Neuronal stem cell (in vitro differentiated cells): Measurements from ENCODE around the gene GPR142.

ENCODE experiments used
- DNase-seq: peaks from one replicate; pipeline ENCODE4 v3.0.0-alpha.2; 2013; ENCODE audit warnings: low spot score
- H2AFZ ChIP-seq: one replicate; pipeline ENCODE4 v1.6.1; 2013; ENCODE audit warnings: mild to moderate bottlenecking, low read length, inconsistent platforms
- H2AK5ac ChIP-seq: 2 replicates; pipeline ENCODE4 v1.6.1; 2013; ENCODE audit warnings: low read depth, mild to moderate bottlenecking, inconsistent platforms, low read length, moderate library complexity, mixed read lengths
- H2BK120ac ChIP-seq: 2 replicates; pipeline ENCODE4 v1.6.1; 2013; ENCODE audit warnings: low read depth, mild to moderate bottlenecking, inconsistent platforms, low read length, moderate library complexity, mixed read lengths
- H2BK12ac ChIP-seq: one replicate; pipeline ENCODE4 v1.6.1; 2013; ENCODE audit warnings: low read length, inconsistent platforms
- H2BK15ac ChIP-seq: 2 replicates; pipeline ENCODE4 v1.6.1; 2013; ENCODE audit warnings: mild to moderate bottlenecking, low read length, inconsistent platforms, mixed read lengths
- H2BK5ac ChIP-seq: one replicate; pipeline ENCODE4 v1.6.1; 2013; ENCODE audit warnings: inconsistent platforms, mild to moderate bottlenecking, low read length, moderate library complexity
- H3K14ac ChIP-seq: one replicate; pipeline ENCODE4 v1.6.1; 2013; ENCODE audit warnings: low read length, inconsistent platforms
- H3K18ac ChIP-seq: 2 replicates; pipeline ENCODE4 v1.6.1; 2013; ENCODE audit warnings: low read length, inconsistent platforms
- H3K23ac ChIP-seq: 2 replicates; pipeline ENCODE4 v1.6.1; 2013; ENCODE audit warnings: low read depth, mild to moderate bottlenecking, mixed read lengths, low read length, inconsistent platforms; ENCODE audit not compliant: poor library complexity
- H3K27ac ChIP-seq: replicated peaks from 3 replicates; pipeline ENCODE4 v1.5.1; 2013; ENCODE audit warnings: low read length, inconsistent platforms
- H3K27me3 ChIP-seq, 3 experiments: 2 replicates each; pipeline ENCODE4 v1.6.1; 2013; ENCODE audit warnings: low read length in 3 of 3, mild to moderate bottlenecking in 2 of 3, inconsistent platforms in 1 of 3, low read depth in 1 of 3, mixed read lengths in 1 of 3, moderate library complexity in 1 of 3; ENCODE audit not compliant: control insufficient read depth in 3 of 3, insufficient read depth in 3 of 3
- H3K36me3 ChIP-seq, 2 donors: replicated peaks in 1 of 2; 2 replicates each; pipeline ENCODE4 v1.6.1; 2013; ENCODE audit warnings: low read length in 2 of 2; ENCODE audit not compliant: control insufficient read depth in 2 of 2, insufficient read depth in 2 of 2
- H3K4ac ChIP-seq: 2 replicates; pipeline ENCODE4 v1.6.1; 2013; ENCODE audit warnings: inconsistent platforms, mild to moderate bottlenecking, low read length, moderate library complexity
- H3K4me1 ChIP-seq, 2 donors: 1 replicate in 1 of 2; 2 replicates in 1 of 2; pipeline ENCODE4 v1.6.1; 2013; ENCODE audit warnings: low read length in 2 of 2, low read depth in 1 of 2; ENCODE audit not compliant: control insufficient read depth in 2 of 2, insufficient read depth in 1 of 2
- H3K4me2 ChIP-seq: one replicate; pipeline ENCODE4 v1.6.1; 2013; ENCODE audit warnings: mild to moderate bottlenecking, low read length, inconsistent platforms; ENCODE audit not compliant: insufficient read depth, poor library complexity, severe bottlenecking
- H3K4me3 ChIP-seq, 2 donors: 2 replicates each; pipeline ENCODE4 v1.5.1; 2013; ENCODE audit warnings: low read length in 2 of 2, mild to moderate bottlenecking in 2 of 2, inconsistent platforms in 1 of 2, moderate library complexity in 1 of 2
- H3K79me1 ChIP-seq: one replicate; pipeline ENCODE4 v1.6.1; 2013; ENCODE audit warnings: low read depth, mild to moderate bottlenecking, inconsistent platforms, low read length, moderate library complexity
- H3K9ac ChIP-seq: one replicate; pipeline ENCODE4 v1.6.1; 2013; ENCODE audit warnings: mild to moderate bottlenecking, low read depth, low read length, inconsistent platforms; ENCODE audit not compliant: poor library complexity
- H3K9me3 ChIP-seq, 2 donors: replicated peaks in 1 of 2; 2 replicates each; pipeline versions ENCODE3 to v1.6.1; 2013; ENCODE audit warnings: low read length in 2 of 2, mild to moderate bottlenecking in 2 of 2, inconsistent platforms in 1 of 2, low read depth in 1 of 2, mixed read lengths in 1 of 2, moderate library complexity in 1 of 2; ENCODE audit not compliant: control insufficient read depth in 2 of 2, insufficient read depth in 1 of 2
- H4K8ac ChIP-seq: one replicate; pipeline ENCODE4 v1.6.1; 2013; ENCODE audit warnings: low read depth, mild to moderate bottlenecking, inconsistent platforms, low read length, moderate library complexity
- H4K91ac ChIP-seq: one replicate; pipeline ENCODE4 v1.6.1; 2013; ENCODE audit warnings: low read length, low read depth, mild to moderate bottlenecking, inconsistent platforms; ENCODE audit not compliant: poor library complexity
- WGBS, 2 donors: extraction: QIAGEN DNeasy Blood & Tissue Kit; methylation state at CpG; one replicate each; pipeline ENCODE4 v1.1.7; 2013; ENCODE audit warnings: missing lambda C conversion rate in 2 of 2, mixed read lengths in 1 of 2; ENCODE audit not compliant: insufficient read length in 2 of 2, insufficient replicate concordance in 1 of 2; ENCODE audit errors: extremely low coverage in 2 of 2; 5-methylcytosine and 5-hydroxymethylcytosine counted together

GPR142 gene

GRCh38 chr17:74344658-74345057 lies 22.6 kb upstream of the GPR142 start:
- H3K4me1 ChIP-seq, result peaks cover 0 to 10% of the 10 kb centered on the region in 2 donors
- H3K79me1 ChIP-seq, result peaks cover 3% of the 10 kb centered on the region
- H3K9ac ChIP-seq, result no peak overlapping the region
- H2AFZ ChIP-seq, result no peak overlapping the region
- H2AK5ac ChIP-seq, result peak overlapping the region; percentile 97
- H4K91ac ChIP-seq, result no peak overlapping the region
- H3K18ac ChIP-seq, result peak overlapping the region; percentile 66
- H3K4me3 ChIP-seq, result no peak overlapping the region
- no peak for DNase-seq
- no peak overlapping the region for H2BK12ac ChIP-seq
- H3K4me2 ChIP-seq, result no peak overlapping the region
- H3K9me3 ChIP-seq, result no peaks in the 10 kb centered on the region
- H4K8ac ChIP-seq, result no peak overlapping the region
- WGBS, 2 donors, result no CpG with 5 or more reads among the region's 21 CpGs
- H3K4ac ChIP-seq, result no peak overlapping the region
- peaks cover 0 to 69% (median 2%) of the 10 kb centered on the region in 3 experiments for H3K27me3 ChIP-seq
- H2BK120ac ChIP-seq, result no peak overlapping the region
- H3K36me3 ChIP-seq, result no peaks in the 10 kb centered on the region
- no peak overlapping the region for H2BK15ac ChIP-seq
- H3K27ac ChIP-seq, result no peak overlapping the region
- peak overlapping the region; percentile 59 for H2BK5ac ChIP-seq
- H3K14ac ChIP-seq, result no peak overlapping the region
- no peak overlapping the region for H3K23ac ChIP-seq

GRCh38 chr17:74345433-74346241 lies 21.7 kb upstream of the GPR142 start:
- no peak overlapping the region for H3K4ac ChIP-seq
- no peak overlapping the region for H3K4me2 ChIP-seq
- peaks cover 0 to 67% (median 3%) of the 10 kb centered on the region in 3 experiments for H3K27me3 ChIP-seq
- H3K23ac ChIP-seq, result peak overlapping the region; percentile 68
- peaks cover 3% of the 10 kb centered on the region for H3K79me1 ChIP-seq
- peak overlapping the region; percentile 37 for H2AK5ac ChIP-seq
- H3K14ac ChIP-seq, result no peak overlapping the region
- H3K4me3 ChIP-seq, result no peak overlapping the region
- H3K9ac ChIP-seq, result no peak overlapping the region
- no peak overlapping the region for H3K18ac ChIP-seq
- H3K36me3 ChIP-seq, result no peaks in the 10 kb centered on the region
- no peak for DNase-seq
- no peak overlapping the region for H2BK120ac ChIP-seq
- H4K8ac ChIP-seq, result no peak overlapping the region
- H2BK15ac ChIP-seq, result peak overlapping the region; percentile 55
- H3K4me1 ChIP-seq, result peaks cover 0 to 7% of the 10 kb centered on the region in 2 donors
- WGBS, 2 donors, result no CpG with 5 or more reads among the region's 13 CpGs
- no peaks in the 10 kb centered on the region for H3K9me3 ChIP-seq
- H4K91ac ChIP-seq, result no peak overlapping the region
- H2AFZ ChIP-seq, result no peak overlapping the region
- peak overlapping the region; percentile 59 for H2BK5ac ChIP-seq
- no peak overlapping the region for H3K27ac ChIP-seq
- H2BK12ac ChIP-seq, result no peak overlapping the region

GRCh38 chr17:74347646-74348045 lies 19.7 kb upstream of the GPR142 start:
- no peak overlapping the region for H2BK5ac ChIP-seq
- peaks cover 2 to 86% (median 19%) of the 10 kb centered on the region in 3 experiments for H3K27me3 ChIP-seq
- no peak for DNase-seq

GRCh38 chr17:74349120-74349519 lies 18.2 kb upstream of the GPR142 start:
- peak overlapping the region; percentile 49 for H2AK5ac ChIP-seq
- H3K18ac ChIP-seq, result peak overlapping the region; percentile 67
- no CpG with 5 or more reads among the region's 19 CpGs for WGBS, 2 donors
- no peaks in the 10 kb centered on the region for H3K79me1 ChIP-seq
- peak overlapping the region; percentile 65 for H3K9ac ChIP-seq
- H3K4me3 ChIP-seq, result peak overlapping the region in 1 of 2 donors; percentile 42
- peak overlapping the region; percentile 20 for H2BK5ac ChIP-seq
- no peak overlapping the region for H3K4me2 ChIP-seq
- H4K8ac ChIP-seq, result no peak overlapping the region
- peak overlapping the region; percentile 37 for H3K23ac ChIP-seq
- H3K36me3 ChIP-seq, result no peaks in the 10 kb centered on the region
- H3K27ac ChIP-seq, result no peak overlapping the region
- peak overlapping the region; percentile 75 for H4K91ac ChIP-seq
- peaks cover 0 to 9% of the 10 kb centered on the region in 2 donors for H3K4me1 ChIP-seq
- H3K4ac ChIP-seq, result no peak overlapping the region
- peak overlapping the region; percentile 84 for H2BK15ac ChIP-seq
- H3K14ac ChIP-seq, result no peak overlapping the region
- H3K9me3 ChIP-seq, result no peaks in the 10 kb centered on the region
- peak overlapping the region; percentile 73 for H2BK12ac ChIP-seq
- H2AFZ ChIP-seq, result no peak overlapping the region
- no peak overlapping the region for H2BK120ac ChIP-seq
- DNase-seq, result no peak
- H3K27me3 ChIP-seq, result peaks cover 4 to 89% (median 30%) of the 10 kb centered on the region in 3 experiments

More at GRCh38 chr17:74347646-74348045, 19.7 kb upstream of the GPR142 start:
- peak overlapping the region; percentile 40 for H3K18ac ChIP-seq
- no peak overlapping the region for H2BK12ac ChIP-seq
- H2BK15ac ChIP-seq, result peak overlapping the region; percentile 56
- H3K14ac ChIP-seq, result peak overlapping the region; percentile 64
- H3K4me1 ChIP-seq, result peaks cover 0 to 7% of the 10 kb centered on the region in 2 donors
- H2AFZ ChIP-seq, result no peak overlapping the region
- H4K91ac ChIP-seq, result no peak overlapping the region
- H3K4ac ChIP-seq, result no peak overlapping the region
- H3K9ac ChIP-seq, result no peak overlapping the region
- H3K27ac ChIP-seq, result no peak overlapping the region
- no peak overlapping the region for H2BK120ac ChIP-seq
- H4K8ac ChIP-seq, result no peak overlapping the region
- no CpG with 5 or more reads among the region's 14 CpGs for WGBS, 2 donors
- H3K4me2 ChIP-seq, result no peak overlapping the region
- peak overlapping the region; percentile 67 for H2AK5ac ChIP-seq
- no peaks in the 10 kb centered on the region for H3K9me3 ChIP-seq
- no peak overlapping the region for H3K4me3 ChIP-seq
- peaks cover 3% of the 10 kb centered on the region for H3K79me1 ChIP-seq
- H3K23ac ChIP-seq, result no peak overlapping the region
- no peaks in the 10 kb centered on the region for H3K36me3 ChIP-seq
